ENCODE data around the gene ZC3H7A.
A peak's percentile ranks its signal among the peaks of the same experiment; 100 is the strongest.

ZC3H7A gene

GRCh38 chr16:11735787-11736186 is 61.3 kb downstream of the ZC3H7A start:
- no peak for DNase-seq (ENCODE audit: low read depth)

GRCh38 chr16:11734653-11735043 is 62.4 kb downstream of the ZC3H7A start:
- DNase-seq (ENCODE audit: low read depth): no peak

- DNase-seq (ENCODE audit: low read depth): no peak
These were observed 62.9 kb downstream of the ZC3H7A start for GRCh38 chr16:11734025-11734652.

GRCh38 chr16:11731222-11731621 is 65.8 kb downstream of the ZC3H7A start:
- DNase-seq (ENCODE audit: low read depth): no peak

- DNase-seq (ENCODE audit: low read depth): no peak
These were observed 67.3 kb downstream of the ZC3H7A start for GRCh38 chr16:11729787-11730186.

GRCh38 chr16:11727796-11728543 is 69.1 kb downstream of the ZC3H7A start:
- DNase-seq (ENCODE audit: low read depth): no peak

GRCh38 chr16:11726008-11726407 is 71.0 kb downstream of the ZC3H7A start:
- DNase-seq (ENCODE audit: low read depth): no peak

GRCh38 chr16:11725457-11725856 is 71.6 kb downstream of the ZC3H7A start:
- no peak for DNase-seq (ENCODE audit: low read depth)

GRCh38 chr16:11722468-11722808 is 74.6 kb downstream of the ZC3H7A start:
- no peak for DNase-seq (ENCODE audit: low read depth)

- DNase-seq (ENCODE audit: low read depth): no peak
These were observed 75.1 kb downstream of the ZC3H7A start for GRCh38 chr16:11721781-11722467.

GRCh38 chr16:11719762-11720161 is 77.3 kb downstream of the ZC3H7A start:
- no peak for DNase-seq (ENCODE audit: low read depth)

GRCh38 chr16:11719171-11719570 is 77.9 kb downstream of the ZC3H7A start:
- DNase-seq (ENCODE audit: low read depth): no peak

GRCh38 chr16:11717811-11718210 is 79.2 kb downstream of the ZC3H7A start:
- no peak for DNase-seq (ENCODE audit: low read depth)

- no peak for DNase-seq (ENCODE audit: low read depth)
These were observed 80.7 kb downstream of the ZC3H7A start for GRCh38 chr16:11716336-11716735.

- DNase-seq (ENCODE audit: low read depth): no peak
These were observed 81.7 kb downstream of the ZC3H7A start for GRCh38 chr16:11715246-11715947.

GRCh38 chr16:11712122-11712521 is 84.9 kb downstream of the ZC3H7A start:
- no peak for DNase-seq (ENCODE audit: low read depth)

GRCh38 chr16:11711662-11712061 is 85.4 kb downstream of the ZC3H7A start:
- DNase-seq (ENCODE audit: low read depth): no peak

- peak; percentile 23 for DNase-seq (ENCODE audit: low read depth)
These were observed 88.6 kb downstream of the ZC3H7A start for GRCh38 chr16:11708421-11708820.

GRCh38 chr16:11707679-11708197 is 89.3 kb downstream of the ZC3H7A start:
- DNase-seq (ENCODE audit: low read depth): no peak

- no peak for DNase-seq (ENCODE audit: low read depth)
These were observed 90.8 kb downstream of the ZC3H7A start for GRCh38 chr16:11706180-11706742.

- DNase-seq (ENCODE audit: low read depth): no peak
These were observed 91.6 kb downstream of the ZC3H7A start for GRCh38 chr16:11705311-11706025.

Measured in non-pigmented ciliary epithelial cell (primary cell).